ENCODE data around the gene ITCH.
"Not testable (repeated sequence)": the region's sequence is repeated elsewhere in the genome, so short reads cannot be mapped to it uniquely, and the experiment has no call there.

ITCH gene

DNA sequence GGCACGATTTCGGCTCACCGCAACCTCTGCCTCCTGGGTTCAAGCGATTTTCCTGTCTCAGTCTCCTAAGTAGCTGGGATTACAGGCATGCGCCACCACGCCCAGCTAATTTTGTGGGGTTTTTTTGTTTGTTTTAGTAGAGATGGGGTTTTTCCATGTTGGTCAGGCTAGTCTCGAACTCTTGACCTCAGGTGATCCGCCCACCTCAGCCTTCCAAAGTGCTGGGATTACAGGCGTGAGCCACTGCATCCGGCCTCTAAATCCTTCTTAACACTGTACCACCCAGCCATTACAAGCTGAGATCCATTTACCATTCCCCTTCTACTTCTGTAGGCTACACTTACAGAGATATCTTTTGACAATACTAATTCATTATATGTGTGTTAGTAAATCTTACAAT, 51.5 kb downstream of the ITCH start:
- not testable (repeated sequence) for DNase-seq (ENCODE audit: low spot score)

DNA sequence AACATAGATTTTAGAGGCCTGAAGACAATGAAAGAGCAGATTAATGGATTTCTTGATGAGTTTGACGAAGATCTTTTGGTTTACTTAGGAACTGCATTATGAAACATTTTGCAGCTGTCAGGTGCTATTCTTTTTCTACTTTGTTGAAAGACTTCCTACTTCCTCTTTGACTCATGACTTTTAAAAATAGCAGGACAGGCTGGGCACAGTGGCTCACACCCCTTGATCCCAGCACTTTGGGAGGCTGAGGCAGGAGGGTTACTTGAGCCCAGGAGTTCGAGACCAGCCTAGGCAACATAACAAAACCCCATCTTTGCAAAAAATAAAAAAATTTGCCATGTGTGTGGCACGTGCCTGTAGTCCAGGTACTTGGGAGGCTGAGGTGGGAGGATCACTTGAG, 52.0 kb downstream of the ITCH start:
- no peak for DNase-seq (ENCODE audit: low spot score)

GRCh38 chr20:34420146-34420545, 57.1 kb downstream of the ITCH start:
- DNase-seq (ENCODE audit: low spot score) = no peak

DNA sequence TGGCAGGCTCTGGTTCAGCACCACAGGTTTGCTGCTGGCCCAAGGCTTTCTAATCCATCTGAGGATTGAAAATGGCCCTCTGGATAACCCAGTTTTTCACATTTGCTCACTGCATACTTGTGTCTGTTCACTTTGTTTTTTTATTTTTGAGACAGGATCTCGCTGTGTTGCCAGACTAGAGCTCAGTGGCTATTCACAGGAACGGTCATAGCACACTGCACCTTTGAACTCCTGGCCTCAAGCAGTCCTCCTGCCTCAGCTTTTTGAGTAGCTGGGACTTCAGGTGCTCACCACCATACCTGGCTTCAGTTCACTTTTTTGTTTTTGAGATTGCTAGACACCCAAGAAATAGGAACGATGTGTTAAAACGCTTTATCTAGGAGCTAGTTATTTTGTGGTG, 57.9 kb downstream of the ITCH start:
- DNase-seq (ENCODE audit: low spot score) = no peak

GRCh38 chr20:34421766-34422466, 58.8 kb downstream of the ITCH start:
- DNase-seq (ENCODE audit: low spot score) = no peak

- DNase-seq (ENCODE audit: low spot score) = not testable (repeated sequence)
These were observed 62.1 kb downstream of the ITCH start for GRCh38 chr20:34425032-34425690.

DNA sequence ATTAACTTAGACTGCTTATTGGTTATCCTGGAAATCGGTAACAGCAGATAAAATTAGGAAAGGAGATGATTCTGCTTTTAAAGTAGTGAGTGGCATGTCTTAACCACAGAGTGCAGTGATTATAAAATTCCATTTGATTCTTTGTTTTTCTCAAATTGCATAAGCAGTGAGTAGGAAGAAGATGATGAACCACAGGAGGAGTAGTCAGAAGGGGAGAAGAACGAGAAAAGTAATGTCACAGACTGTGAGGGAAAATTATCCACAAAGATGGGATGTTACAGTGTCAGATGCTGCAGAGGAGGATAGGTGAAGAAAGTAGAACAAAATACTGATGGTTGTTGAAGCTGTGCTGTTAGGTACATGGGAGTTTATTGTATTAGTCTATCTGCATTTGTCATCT, 63.0 kb downstream of the ITCH start:
- no peak for DNase-seq (ENCODE audit: low spot score)

DNA sequence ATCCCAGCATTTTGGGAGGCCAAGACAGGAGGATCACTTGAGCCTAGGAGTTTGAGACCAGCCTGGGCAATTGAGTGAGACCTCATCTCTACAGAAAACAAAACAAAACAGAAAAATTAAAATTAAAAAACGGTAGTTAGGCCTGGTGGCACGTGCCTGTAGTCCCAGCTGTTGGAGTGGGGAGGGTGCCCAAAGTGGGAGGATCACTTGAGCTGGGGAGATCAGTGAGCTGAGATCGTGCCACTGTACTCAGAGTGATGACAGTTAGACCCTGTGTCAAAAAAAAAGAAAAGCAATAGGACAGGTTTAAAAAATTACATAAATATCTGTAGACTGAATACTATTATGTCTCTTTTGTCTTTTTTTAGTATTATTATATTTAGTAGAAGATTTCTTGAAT, 64.3 kb downstream of the ITCH start:
- DNase-seq (ENCODE audit: low spot score) = no peak

DNA sequence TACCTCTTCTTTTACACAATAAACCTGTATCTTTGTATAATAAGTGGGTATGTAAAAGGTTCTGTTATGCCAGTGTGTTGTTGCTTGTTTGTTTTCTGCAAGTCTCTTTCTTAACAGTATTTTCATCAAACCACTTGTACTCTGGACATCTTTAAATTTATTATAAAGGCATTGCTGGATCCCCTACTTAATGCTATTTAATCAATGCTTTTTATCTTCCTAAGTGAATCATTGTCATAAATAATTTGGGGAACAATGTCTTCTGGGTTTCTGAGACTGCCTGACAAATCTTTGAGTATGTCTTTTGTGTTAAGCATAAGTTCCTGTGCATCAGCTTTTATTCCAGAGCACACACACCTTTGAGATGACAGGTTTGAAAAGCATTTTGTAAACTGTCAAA, 64.7 kb downstream of the ITCH start:
- no peak for DNase-seq (ENCODE audit: low spot score)

DNA sequence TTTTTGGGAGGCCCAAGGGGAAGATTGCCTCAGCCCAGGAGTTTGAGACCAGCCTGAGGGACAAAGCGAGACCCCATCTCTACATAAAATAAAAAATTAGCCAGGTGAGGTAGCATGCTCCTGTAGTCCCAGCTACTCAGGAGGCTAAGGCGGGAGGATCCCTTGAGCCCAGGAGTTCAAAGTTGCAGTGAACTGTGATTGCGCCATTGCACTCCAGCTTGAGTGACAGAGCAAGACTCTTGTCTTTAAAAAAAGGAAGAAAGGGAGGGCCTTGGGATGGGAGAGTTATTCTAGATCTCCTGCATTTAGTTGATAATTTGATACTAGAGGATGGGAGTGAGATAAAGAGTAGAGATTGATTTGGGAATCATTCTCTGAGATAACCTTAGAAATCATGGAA, 68.1 kb downstream of the ITCH start:
- DNase-seq (ENCODE audit: low spot score) = no peak

DNA sequence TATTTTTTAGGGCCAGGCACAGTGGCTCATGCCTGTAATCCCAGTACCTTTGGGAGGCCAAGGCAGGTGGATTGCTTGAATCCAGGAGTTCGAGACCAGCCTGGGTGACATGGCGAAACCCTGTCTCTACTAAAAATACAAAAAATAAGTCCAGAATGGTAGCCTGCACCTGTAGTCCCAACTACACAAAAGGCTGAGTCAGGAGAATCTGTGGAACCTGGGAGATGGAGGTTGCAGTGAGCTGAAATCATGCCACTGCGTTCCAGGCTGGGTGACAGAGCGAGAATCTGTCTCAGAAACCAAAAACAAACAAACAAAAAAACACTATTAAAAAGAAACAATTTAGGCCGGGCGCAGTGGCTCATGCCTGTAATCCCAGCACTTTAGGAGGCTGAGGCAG, 69.6 kb downstream of the ITCH start:
- DNase-seq (ENCODE audit: low spot score) = not testable (repeated sequence)

DNA sequence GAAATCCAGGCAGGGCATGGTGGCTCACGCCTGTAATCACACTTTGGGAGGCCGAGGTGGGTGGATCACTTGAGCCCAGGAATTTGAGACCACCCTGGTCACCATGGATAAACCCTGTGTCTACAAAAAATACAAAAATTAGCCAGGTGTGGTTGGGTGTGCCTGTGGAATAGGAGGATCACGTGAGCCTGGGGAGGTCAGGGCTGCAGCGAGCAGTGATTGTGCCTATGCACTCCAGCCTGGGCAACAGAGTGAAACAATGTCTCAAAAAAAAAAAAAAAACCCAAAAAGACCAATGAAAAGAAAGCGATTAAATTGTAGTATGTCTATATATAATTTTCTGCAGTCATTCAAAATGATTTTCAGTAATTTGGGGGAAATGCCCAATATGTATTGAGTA, 70.3 kb downstream of the ITCH start:
- no peak for DNase-seq (ENCODE audit: low spot score)

- no peak for DNase-seq (ENCODE audit: low spot score)
These were observed 72.5 kb downstream of the ITCH start for GRCh38 chr20:34435589-34435988.

DNA sequence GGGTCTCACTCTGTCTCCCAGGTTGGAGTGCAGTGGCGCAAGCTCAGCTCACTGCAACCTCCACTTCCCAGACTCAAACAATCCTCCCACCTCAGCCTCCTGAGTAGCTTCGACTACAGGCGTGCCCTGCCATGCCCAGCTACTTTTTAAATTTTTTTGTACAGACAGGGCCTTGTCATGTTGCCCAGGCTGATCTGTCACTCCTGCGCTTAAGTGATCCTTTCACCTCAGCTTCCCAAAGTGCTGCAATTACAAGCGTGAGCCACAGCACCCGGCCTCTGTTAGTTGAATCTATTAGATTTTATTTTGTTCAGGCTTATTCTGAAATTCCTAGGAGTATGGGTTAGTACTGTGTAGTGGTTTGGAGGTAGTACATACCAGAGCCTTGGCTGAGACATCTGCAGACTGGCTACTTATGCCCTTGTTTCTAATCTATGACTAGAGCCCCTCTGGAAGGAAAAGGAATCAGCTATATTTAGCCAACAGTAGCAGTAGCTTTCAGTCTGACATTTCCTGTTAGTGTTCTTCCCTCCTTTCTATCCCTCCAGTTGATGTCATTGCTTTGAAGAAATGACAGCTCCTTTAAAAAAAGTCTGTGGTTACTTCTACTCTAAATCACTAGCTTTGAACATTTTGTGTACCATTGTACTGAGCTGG, 74.4 kb downstream of the ITCH start:
- no peak for DNase-seq (ENCODE audit: low spot score)

DNA sequence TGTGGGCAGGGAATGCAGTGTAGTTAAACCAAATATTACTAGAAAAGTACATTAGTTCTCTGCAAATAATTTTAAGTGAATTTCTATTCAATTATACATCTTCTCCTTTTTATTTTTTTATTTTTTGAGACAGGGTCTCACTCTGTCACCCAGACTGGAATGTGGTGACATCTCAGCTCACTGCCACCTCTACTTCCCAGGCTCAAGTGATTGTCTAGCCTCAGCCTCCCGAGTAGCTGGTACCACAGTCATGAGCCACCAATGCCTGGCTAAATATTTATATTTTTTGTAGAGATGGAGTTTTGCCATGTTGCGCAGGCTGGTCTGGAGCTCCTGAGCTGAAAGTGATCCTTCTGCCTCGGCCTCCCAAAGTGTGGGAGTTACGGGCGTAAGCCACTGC, 76.1 kb downstream of the ITCH start:
- DNase-seq (ENCODE audit: low spot score) = no peak

DNA sequence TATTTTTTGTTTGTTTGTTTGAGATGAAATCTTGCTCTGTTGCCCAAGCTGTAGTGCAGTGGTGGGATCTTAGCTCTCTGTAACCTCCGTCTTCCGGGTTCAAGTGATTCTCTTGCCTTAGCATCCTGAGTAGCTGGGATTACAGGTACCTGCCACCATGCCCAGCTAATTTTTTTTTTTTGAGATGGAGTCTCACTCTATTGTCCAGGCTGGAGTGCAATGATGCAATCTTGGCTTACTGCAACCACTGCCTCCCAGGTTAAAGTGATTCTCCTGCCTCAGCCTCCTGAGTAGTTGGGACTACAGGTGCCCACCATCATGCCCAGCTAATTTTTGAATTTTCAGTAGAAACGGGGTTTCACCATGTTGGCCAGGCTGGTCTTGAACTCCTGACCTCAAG, 78.3 kb downstream of the ITCH start:
- DNase-seq (ENCODE audit: low spot score) = not testable (repeated sequence)

GRCh38 chr20:34443546-34443945, 80.5 kb downstream of the ITCH start:
- DNase-seq (ENCODE audit: low spot score) = no peak

DNA sequence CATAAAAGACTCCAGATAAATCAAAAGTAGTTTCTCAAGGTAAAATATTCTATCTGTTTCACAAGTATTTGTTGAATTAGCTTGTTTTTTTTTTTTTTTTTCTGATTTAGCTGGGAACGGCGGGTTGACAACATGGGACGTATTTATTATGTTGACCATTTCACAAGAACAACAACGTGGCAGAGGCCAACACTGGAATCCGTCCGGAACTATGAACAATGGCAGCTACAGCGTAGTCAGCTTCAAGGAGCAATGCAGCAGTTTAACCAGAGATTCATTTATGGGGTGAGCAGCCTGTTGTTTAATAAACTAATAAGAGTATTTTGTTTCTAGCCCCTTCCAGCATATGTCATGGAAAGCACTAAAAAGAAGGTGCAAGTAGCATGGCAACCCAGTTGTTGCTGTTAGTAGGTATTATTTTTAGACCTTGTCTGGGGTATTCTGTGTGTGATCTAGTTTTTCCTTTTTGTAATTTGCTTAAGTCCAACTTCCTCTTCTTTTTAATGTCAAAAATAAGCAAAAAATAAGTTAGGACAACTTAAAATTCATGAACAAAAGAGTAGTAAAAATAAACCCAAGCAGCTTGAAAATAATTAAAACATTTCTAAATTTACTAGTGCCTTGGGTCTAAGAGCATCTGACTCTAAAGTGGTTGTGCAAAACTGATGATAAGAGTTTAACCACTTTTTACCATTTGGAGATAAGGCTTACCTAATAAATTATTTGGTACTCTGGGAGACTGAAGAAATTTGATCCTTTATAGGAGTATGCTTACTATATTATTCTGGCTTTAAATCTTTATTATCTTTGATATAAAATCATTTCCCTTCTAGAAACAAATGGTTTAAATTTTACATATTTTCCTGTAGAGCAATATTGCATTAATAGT, 82.3 kb downstream of the ITCH start:
- no peak for DNase-seq (ENCODE audit: low spot score)

DNA sequence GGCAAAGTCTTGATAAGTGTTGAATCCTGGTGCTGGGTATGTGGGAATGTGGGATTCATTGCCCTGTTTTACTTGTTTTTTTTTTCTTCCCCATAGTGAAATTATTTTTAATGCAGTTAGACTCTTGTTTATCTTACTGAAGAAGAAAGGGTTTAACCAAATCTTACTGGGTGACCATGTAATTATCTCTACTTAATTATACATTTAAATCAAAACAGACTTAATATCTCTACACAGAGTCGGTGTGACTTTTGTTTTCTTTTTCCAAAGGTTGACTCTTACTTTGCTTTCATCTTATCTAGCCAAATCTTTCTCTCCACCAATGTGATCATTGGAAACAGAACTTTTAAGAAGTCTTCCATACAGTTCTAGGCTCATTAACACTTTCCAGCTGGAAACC, 85.4 kb downstream of the ITCH start:
- no peak for DNase-seq (ENCODE audit: low spot score)

- no peak for DNase-seq (ENCODE audit: low spot score)
These were observed 86.9 kb downstream of the ITCH start for GRCh38 chr20:34449674-34450592.

GRCh38 chr20:34452281-34452982, 89.4 kb downstream of the ITCH start:
- no peak for DNase-seq (ENCODE audit: low spot score)
